A375 (cell line): ENCODE data around the gene NCAPD2. TPM values are rescaled to one million over a fixed set of nuclear protein-coding genes. Genes with fewer than 3 reads are reported as not detected.

Experiments used
- small RNA-seq: library from RNA; depleted of rRNA; stranded (forward); fragments of <200 nt; gene quantifications from one replicate; pipeline ENCODE3, GENCODE V24; 2014
- total RNA-seq: library from RNA; depleted of rRNA; stranded (reverse); fragments of >200 nt; shearing (Covaris generic); gene quantifications from 2 replicates; pipeline ENCODE4 v1.2.3, GENCODE V29; 2014; rRNA removed

The NCAPD2 gene, protein sequence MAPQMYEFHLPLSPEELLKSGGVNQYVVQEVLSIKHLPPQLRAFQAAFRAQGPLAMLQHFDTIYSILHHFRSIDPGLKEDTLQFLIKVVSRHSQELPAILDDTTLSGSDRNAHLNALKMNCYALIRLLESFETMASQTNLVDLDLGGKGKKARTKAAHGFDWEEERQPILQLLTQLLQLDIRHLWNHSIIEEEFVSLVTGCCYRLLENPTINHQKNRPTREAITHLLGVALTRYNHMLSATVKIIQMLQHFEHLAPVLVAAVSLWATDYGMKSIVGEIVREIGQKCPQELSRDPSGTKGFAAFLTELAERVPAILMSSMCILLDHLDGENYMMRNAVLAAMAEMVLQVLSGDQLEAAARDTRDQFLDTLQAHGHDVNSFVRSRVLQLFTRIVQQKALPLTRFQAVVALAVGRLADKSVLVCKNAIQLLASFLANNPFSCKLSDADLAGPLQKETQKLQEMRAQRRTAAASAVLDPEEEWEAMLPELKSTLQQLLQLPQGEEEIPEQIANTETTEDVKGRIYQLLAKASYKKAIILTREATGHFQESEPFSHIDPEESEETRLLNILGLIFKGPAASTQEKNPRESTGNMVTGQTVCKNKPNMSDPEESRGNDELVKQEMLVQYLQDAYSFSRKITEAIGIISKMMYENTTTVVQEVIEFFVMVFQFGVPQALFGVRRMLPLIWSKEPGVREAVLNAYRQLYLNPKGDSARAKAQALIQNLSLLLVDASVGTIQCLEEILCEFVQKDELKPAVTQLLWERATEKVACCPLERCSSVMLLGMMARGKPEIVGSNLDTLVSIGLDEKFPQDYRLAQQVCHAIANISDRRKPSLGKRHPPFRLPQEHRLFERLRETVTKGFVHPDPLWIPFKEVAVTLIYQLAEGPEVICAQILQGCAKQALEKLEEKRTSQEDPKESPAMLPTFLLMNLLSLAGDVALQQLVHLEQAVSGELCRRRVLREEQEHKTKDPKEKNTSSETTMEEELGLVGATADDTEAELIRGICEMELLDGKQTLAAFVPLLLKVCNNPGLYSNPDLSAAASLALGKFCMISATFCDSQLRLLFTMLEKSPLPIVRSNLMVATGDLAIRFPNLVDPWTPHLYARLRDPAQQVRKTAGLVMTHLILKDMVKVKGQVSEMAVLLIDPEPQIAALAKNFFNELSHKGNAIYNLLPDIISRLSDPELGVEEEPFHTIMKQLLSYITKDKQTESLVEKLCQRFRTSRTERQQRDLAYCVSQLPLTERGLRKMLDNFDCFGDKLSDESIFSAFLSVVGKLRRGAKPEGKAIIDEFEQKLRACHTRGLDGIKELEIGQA (N-terminal part only)
- total RNA-seq, result 185 and 195 TPM in 2 replicates

DNA sequence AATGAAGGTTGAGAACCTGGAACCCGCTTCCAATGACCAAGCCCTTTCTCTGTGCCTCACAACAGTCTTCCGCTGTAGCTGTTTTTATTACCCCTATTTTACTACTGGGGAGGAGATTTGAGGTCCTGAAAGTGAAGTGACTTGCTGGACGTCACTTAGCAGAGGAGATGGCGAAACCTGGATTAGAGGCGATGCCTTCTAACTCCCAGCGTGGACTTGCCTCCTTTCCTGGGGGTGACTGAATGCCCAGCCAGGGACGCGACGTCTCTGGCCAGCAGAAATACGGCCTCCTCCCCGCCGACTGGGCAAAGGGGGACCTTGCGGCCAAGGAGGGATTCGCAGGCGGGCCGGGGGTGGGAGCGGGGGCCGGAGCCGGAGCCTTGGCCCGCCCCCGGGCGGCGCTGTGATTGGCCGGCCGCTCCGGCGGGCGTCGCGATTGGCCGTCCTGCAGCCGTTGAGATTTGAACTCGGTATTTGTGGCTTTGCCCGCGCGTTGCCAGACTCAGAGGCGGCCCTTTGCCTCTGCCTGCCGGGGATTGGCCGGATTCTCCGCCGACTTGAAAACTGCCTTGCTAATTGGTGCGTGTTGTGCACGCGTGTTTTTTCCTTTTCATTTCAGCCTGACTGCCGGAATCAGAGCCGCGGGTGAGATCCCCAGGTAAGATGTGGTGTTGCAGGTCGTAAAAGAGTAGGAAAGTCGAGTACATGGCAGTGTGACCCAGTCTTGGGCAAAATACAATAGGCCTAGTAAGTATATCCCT, at the start of gene NCAPD2:
TSS of gene NCAPD2 (plus strand) at position 606 of the 761 bp plus-strand sequence. CDS start 997 bp downstream, outside the sequence.

DNA sequence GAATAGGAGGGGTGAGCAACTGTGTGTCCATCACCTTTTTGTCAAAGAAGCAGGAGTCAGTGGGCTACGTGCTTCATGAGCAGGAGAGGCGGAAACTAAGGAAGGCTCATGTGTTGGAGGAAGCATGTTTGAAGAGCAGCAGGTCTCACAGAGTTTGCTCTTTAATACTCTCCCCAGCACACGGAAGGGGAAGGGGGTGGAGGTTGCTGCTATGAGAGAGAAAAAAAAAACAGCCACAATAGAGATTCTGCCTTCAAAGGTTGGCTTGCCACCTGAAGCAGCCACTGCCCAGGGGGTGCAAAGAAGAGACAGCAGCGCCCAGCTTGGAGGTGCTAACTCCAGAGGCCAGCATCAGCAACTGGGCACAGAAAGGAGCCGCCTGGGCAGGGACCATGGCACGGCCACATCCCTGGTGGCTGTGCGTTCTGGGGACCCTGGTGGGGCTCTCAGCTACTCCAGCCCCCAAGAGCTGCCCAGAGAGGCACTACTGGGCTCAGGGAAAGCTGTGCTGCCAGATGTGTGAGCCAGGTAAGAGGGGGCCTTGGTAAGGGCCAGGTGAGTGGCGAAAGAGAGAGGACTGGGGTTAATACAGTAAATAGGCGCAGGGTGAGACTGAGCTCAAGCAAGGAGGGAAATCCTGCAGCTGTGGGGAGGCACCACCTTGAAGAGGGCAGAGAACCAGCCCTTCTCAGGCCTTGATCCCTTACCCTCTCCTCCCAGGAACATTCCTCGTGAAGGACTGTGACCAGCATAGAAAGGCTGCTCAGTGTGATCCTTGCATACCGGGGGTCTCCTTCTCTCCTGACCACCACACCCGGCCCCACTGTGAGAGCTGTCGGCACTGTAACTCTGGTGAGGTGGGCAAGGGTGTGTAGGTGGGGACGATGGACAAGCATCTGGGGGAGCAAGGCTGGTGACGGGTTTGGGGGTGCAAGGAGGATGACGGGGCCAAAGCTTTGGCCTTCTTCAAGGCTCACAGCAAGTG, 48.9 kb upstream of the NCAPD2 start, which contains the start of gene CD27:
TSS of gene CD27 (plus strand) at position 252 of the 985 bp plus-strand sequence. CDS start at position 393, 141 bp downstream.

DNA sequence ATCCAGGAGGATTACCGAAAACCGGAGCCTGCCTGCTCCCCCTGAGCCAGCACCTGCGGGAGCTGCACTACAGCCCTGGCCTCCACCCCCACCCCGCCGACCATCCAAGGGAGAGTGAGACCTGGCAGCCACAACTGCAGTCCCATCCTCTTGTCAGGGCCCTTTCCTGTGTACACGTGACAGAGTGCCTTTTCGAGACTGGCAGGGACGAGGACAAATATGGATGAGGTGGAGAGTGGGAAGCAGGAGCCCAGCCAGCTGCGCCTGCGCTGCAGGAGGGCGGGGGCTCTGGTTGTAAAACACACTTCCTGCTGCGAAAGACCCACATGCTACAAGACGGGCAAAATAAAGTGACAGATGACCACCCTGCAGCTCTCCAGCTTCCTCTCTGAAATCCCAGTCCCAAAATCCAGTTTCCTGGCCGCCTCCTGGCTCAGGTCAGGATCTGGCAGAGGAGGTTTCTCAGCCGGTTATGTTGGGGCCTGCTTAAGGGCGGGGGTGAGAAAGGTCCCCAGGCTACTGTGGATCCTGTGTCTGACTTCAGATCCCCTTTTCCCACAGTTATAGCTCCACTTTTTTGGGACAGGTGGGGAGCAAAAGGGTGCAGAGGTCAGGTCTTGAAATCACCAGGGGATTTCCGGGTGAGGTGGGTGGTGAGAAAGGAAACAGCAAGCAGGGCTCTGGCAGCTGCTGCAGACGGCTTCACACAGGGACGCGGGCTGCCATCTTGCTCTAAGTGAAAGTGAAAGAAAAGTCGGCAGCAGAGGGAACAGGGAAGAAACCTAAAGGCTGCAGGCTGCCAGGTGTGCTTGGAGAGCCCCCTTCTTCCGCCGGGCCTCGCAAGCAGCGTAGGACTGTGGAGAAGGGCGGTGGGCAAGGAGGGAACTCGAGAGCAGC, 42.3 kb upstream of the NCAPD2 start, which contains the start of gene TAPBPL:
TSS of gene TAPBPL (plus strand) at position 695 of the 897 bp plus-strand sequence. CDS start 207 bp downstream, outside the sequence.

DNA sequence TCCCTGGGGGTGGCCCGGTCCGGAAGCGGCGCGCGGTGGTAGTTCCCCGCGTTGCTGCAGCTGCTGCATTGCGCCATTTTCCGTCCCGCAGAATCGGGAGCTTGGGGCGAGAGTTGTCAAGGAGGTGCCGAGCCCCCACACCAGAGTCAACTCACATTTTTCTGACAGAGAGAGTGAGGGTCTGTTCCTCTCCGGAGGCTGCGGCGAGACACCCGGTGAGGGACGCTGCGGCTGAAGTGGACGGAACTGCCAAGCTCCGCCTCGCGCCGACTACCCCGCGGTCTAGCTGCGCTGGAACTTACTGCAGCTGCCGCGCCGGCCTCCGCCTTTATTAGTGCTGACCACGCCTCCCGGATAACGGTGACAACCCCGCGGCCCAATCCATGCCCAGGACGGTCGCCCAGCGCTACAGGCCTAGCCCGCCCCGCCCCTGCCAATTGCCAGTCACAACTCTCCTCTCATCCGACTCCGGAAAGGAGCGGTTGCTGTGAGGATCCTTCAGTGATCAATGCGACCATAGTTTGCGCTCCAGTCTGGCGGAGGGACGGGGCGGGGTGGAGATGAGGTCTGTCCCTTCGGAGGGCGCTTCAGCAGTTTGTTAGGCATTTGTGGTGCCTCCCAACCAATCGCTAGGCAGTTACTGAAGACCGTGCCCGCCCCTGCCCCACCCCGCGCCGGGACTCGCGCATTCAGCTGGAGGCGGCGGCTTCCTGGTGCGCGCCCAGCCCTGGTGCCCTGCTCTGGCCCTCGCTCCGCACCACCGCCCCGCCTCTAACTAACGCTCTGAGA, 23.3 kb upstream of the NCAPD2 start, which contains the start of gene VAMP1:
TSS of gene VAMP1 (minus strand) at position 303 of the 789 bp plus-strand sequence. CDS start at position 157, 146 bp downstream.

DNA sequence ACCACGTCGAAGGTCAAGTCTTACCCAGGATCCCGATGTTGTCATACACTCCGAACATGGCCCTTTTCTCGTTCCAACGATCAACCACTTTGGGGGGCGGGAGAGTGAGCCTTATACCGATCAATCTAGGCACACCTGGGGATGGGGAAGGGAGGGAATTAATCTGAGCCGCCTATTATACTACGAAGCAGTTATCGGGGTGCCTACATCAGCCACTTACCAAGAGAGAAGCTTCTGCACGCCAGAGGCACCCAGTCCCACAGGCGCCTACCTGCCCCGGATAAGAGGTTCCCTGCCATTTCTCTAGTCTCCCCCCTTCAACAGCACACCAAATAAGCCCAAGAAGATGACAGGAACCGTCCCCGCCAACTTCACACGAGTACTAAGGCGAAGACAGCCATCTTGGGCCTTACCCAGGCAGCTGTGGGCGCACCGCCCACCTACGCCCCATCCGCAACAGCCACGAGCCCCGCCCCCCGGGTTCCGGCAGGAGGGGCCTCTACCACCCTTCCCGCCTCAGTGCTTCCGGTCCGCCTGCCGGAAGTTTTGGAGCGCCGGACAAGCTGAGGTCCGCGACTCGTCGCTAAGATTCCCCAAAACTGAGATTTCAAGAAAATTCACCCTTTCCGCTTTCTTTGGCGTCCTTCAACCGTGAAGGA, 935 bp upstream of the NCAPD2 start, which contains the start of gene MRPL51:
TSS of gene MRPL51 (minus strand) at position 425 of the 659 bp plus-strand sequence. CDS start at position 299, 126 bp downstream.

DNA sequence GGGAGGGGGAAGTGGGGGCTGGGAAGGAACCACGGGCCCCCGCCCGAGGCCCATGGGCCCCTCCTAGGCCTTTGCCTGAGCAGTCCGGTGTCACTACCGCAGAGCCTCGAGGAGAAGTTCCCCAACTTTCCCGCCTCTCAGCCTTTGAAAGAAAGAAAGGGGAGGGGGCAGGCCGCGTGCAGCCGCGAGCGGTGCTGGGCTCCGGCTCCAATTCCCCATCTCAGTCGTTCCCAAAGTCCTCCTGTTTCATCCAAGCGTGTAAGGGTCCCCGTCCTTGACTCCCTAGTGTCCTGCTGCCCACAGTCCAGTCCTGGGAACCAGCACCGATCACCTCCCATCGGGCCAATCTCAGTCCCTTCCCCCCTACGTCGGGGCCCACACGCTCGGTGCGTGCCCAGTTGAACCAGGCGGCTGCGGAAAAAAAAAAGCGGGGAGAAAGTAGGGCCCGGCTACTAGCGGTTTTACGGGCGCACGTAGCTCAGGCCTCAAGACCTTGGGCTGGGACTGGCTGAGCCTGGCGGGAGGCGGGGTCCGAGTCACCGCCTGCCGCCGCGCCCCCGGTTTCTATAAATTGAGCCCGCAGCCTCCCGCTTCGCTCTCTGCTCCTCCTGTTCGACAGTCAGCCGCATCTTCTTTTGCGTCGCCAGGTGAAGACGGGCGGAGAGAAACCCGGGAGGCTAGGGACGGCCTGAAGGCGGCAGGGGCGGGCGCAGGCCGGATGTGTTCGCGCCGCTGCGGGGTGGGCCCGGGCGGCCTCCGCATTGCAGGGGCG, 40.2 kb downstream of the NCAPD2 start, which contains the start of gene GAPDH:
TSS of gene GAPDH (plus strand) at position 595 of the 772 bp plus-strand sequence. CDS start 316 bp downstream, outside the sequence.

Small RNA genes lying within 50 kb of the gene (small RNA-seq; reads per million reads assigned to genes)
- 14.1 reads per million, percentile 91 among the genes with 10 or more reads in this experiment for gene SCARNA11

Other genes starting within 250 kb of the NCAPD2 start
- gene PLEKHG6, start 183.4 kb upstream of the NCAPD2 start, total RNA-seq, result not detected in 2 replicates
- gene TNFRSF1A, start 152.0 kb upstream of the NCAPD2 start, total RNA-seq, result 140 and 153 TPM in 2 replicates
- 1.0 and 1.7 TPM in 2 replicates for gene SCNN1A, start 118.5 kb upstream of the NCAPD2 start, total RNA-seq
- 118 and 138 TPM in 2 replicates for gene LTBR, start 109.9 kb upstream of the NCAPD2 start, total RNA-seq
- not detected in 2 replicates for gene CD27, start 49.1 kb upstream of the NCAPD2 start, total RNA-seq
- gene TAPBPL, start 42.1 kb upstream of the NCAPD2 start, total RNA-seq, result 8.4 and 9.3 TPM in 2 replicates
- 11.0 and 12.0 TPM in 2 replicates for gene VAMP1, start 23.4 kb upstream of the NCAPD2 start, total RNA-seq
- 202 and 259 TPM in 2 replicates for gene MRPL51, start 840 bp upstream of the NCAPD2 start, total RNA-seq
- 9,533 and 10,599 TPM in 2 replicates for gene GAPDH, start 40.4 kb downstream of the NCAPD2 start, total RNA-seq
- 11.2 and 11.7 TPM in 2 replicates for gene IFFO1, start 61.9 kb downstream of the NCAPD2 start, total RNA-seq
- gene NOP2, start 74.2 kb downstream of the NCAPD2 start, total RNA-seq, result 115 and 143 TPM in 2 replicates
- gene CHD4, start 113.3 kb downstream of the NCAPD2 start, total RNA-seq, result 322 and 354 TPM in 2 replicates
- 0.40 and 0.98 TPM in 2 replicates for gene LPAR5, start 141.9 kb downstream of the NCAPD2 start, total RNA-seq
- not detected in 2 replicates for gene ACRBP, start 153.3 kb downstream of the NCAPD2 start, total RNA-seq
- 41.6 and 45.4 TPM in 2 replicates for gene ING4, start 169.0 kb downstream of the NCAPD2 start, total RNA-seq
- 32.5 and 32.7 TPM in 2 replicates for gene ZNF384, start 195.3 kb downstream of the NCAPD2 start, total RNA-seq
- gene PIANP, start 206.7 kb downstream of the NCAPD2 start, total RNA-seq, result 0.08 TPM in 1 of 2 replicates, not detected in the other
- gene COPS7A, start 229.9 kb downstream of the NCAPD2 start, total RNA-seq, result 107 and 109 TPM in 2 replicates